SK-N-SH treated with all-trans-retinoic acid at 6 μM for 48 hours (cell line): ENCODE measurements around the gene FNDC3B.

ENCODE experiments used
- ATAC-seq: fragments of 200-7000 bp; cut with Tn5 transposase; 3 replicates; pipeline ENCODE4 v1.9.1; 2020; ENCODE audit warnings: mild to moderate bottlenecking, moderate library complexity
- ARNTL ChIP-seq: fragments of 450-650 bp; formaldehyde crosslinking; IDR thresholded peaks from 2 replicates; pipeline ENCODE4 v1.5.0; 2020; ENCODE audit warnings: low read depth, mild to moderate bottlenecking, moderate library complexity, borderline replicate concordance
- CREB5 ChIP-seq: fragments of 250-450 bp; sonication (Bioruptor Pico); IDR thresholded peaks from 2 replicates; pipeline ENCODE4 v1.5.1; 2020; ENCODE audit warnings: low read depth, mild to moderate bottlenecking, moderate library complexity
- CSDC2 ChIP-seq: fragments of 250-450 bp; sonication (Bioruptor Pico); IDR thresholded peaks from 2 replicates; pipeline ENCODE4 v1.5.0; 2020; ENCODE audit warnings: mild to moderate bottlenecking, moderate library complexity
- CSRNP3 ChIP-seq: fragments of 250-450 bp; sonication (Bioruptor Pico); IDR thresholded peaks from 2 replicates; pipeline ENCODE4 v1.5.1; 2021; ENCODE audit warnings: mild to moderate bottlenecking, moderate library complexity
- ESRRG ChIP-seq: fragments of 250-450 bp; sonication (Bioruptor Pico); IDR thresholded peaks from 2 replicates; pipeline ENCODE4 v1.6.1; 2021; ENCODE audit warnings: mild to moderate bottlenecking
- GLIS3 ChIP-seq: fragments of 250-450 bp; sonication (Bioruptor Pico); IDR thresholded peaks from 2 replicates; pipeline ENCODE4 v1.5.0; 2020; ENCODE audit warnings: mild to moderate bottlenecking, moderate library complexity
- ISL1 ChIP-seq: fragments of 250-450 bp; sonication (Bioruptor Pico); IDR thresholded peaks from 2 replicates; pipeline ENCODE4 v2.1.2; 2022; ENCODE audit warnings: mild to moderate bottlenecking, moderate library complexity
- OSR1 ChIP-seq: fragments of 250-450 bp; sonication (Bioruptor Pico); IDR thresholded peaks from 2 replicates; pipeline ENCODE4 v1.8.0; 2022; ENCODE audit warnings: moderate library complexity, mild to moderate bottlenecking, inconsistent platforms
- PATZ1 ChIP-seq: fragments of 250-450 bp; sonication (Bioruptor Pico); IDR thresholded peaks from 2 replicates; pipeline ENCODE4 v1.8.0; 2020; ENCODE audit warnings: mild to moderate bottlenecking, moderate library complexity, borderline replicate concordance
- POU6F1 ChIP-seq: fragments of 250-450 bp; sonication (Bioruptor Pico); IDR thresholded peaks from 2 replicates; pipeline ENCODE4 v1.8.0; 2021; ENCODE audit warnings: low read depth, mild to moderate bottlenecking, moderate library complexity, borderline replicate concordance
- PPARA ChIP-seq: fragments of 250-450 bp; sonication (Bioruptor Pico); IDR thresholded peaks from 2 replicates; pipeline ENCODE4 v1.5.0; 2020; ENCODE audit warnings: mild to moderate bottlenecking, borderline replicate concordance
- SNAI2 ChIP-seq: fragments of 250-450 bp; sonication (Bioruptor Pico); IDR thresholded peaks from 2 replicates; pipeline ENCODE4 v1.5.0; 2020; ENCODE audit warnings: mild to moderate bottlenecking, moderate library complexity
- TCF4 ChIP-seq: fragments of 250-450 bp; sonication (Bioruptor Pico); IDR thresholded peaks from 2 replicates; pipeline ENCODE4 v1.8.0; 2021; ENCODE audit warnings: mild to moderate bottlenecking, moderate library complexity, borderline replicate concordance
- TSHZ2 ChIP-seq: fragments of 250-450 bp; sonication (Bioruptor Pico); IDR thresholded peaks from 2 replicates; pipeline ENCODE4 v1.5.0; 2020; ENCODE audit warnings: mild to moderate bottlenecking, moderate library complexity
- ZC3H10 ChIP-seq: fragments of 250-450 bp; sonication (Bioruptor Pico); IDR thresholded peaks from 2 replicates; pipeline ENCODE4 v1.5.1; 2021; ENCODE audit warnings: mild to moderate bottlenecking, moderate library complexity
- ZFP3 ChIP-seq: fragments of 250-450 bp; sonication (Bioruptor Pico); IDR thresholded peaks from 2 replicates; pipeline ENCODE4 v1.5.0; 2020; ENCODE audit warnings: mild to moderate bottlenecking, moderate library complexity
- ZFP30 ChIP-seq: fragments of 450-650 bp; formaldehyde crosslinking; IDR thresholded peaks from 2 replicates; pipeline ENCODE4 v1.5.0; 2022; ENCODE audit warnings: mild to moderate bottlenecking, moderate library complexity
- ZNF565 ChIP-seq: fragments of 450-650 bp; formaldehyde crosslinking; conservative IDR thresholded peaks from 2 replicates; pipeline ENCODE4 v1.5.0; 2020; ENCODE audit warnings: low read depth, mild to moderate bottlenecking, moderate library complexity
- ZNF70 ChIP-seq: fragments of 450-650 bp; formaldehyde crosslinking; IDR thresholded peaks from 2 replicates; pipeline ENCODE4 v1.5.0; 2020; ENCODE audit warnings: mild to moderate bottlenecking, moderate library complexity
- ZNF8 ChIP-seq: fragments of 450-650 bp; formaldehyde crosslinking; IDR thresholded peaks from 2 replicates; pipeline ENCODE4 v1.5.0; 2020; ENCODE audit warnings: mild to moderate bottlenecking, moderate library complexity

The FNDC3B gene

GRCh38 chr3:172274906-172275305 is 235.5 kb downstream of the FNDC3B start:
- ATAC-seq = no peak
- TF ChIP-seq ZFP30 (no peak), OSR1 (CRISPR knock-in tag) (no peak), SNAI2 (CRISPR knock-in tag) (no peak), ESRRG (CRISPR knock-in tag) (no peak), POU6F1 (no peak), GLIS3 (CRISPR knock-in tag) (no peak), CREB5 (CRISPR knock-in tag) (no peak)

- TF ChIP-seq ZNF70 (CRISPR knock-in tag) (no peak), CREB5 (CRISPR knock-in tag) (no peak), ESRRG (CRISPR knock-in tag) (no peak), ZNF8 (CRISPR knock-in tag) (no peak), PATZ1 (CRISPR knock-in tag) (no peak), PPARA (CRISPR knock-in tag) (no peak), CSRNP3 (CRISPR knock-in tag) (no peak), TSHZ2 (CRISPR knock-in tag) (no peak), OSR1 (CRISPR knock-in tag) (no peak), SNAI2 (CRISPR knock-in tag) (no peak), TCF4 (CRISPR knock-in tag) (no peak), ZFP30 (no peak), CSDC2 (no peak), ISL1 (no peak), POU6F1 (no peak), ZC3H10 (no peak), ZNF565 (CRISPR knock-in tag) (no peak), ARNTL (CRISPR knock-in tag) (no peak), GLIS3 (CRISPR knock-in tag) (no peak), ZFP3 (CRISPR knock-in tag) (no peak)
- ATAC-seq = no peak
Measured at GRCh38 chr3:172275586-172275985, 236.2 kb downstream of the FNDC3B start.
